HepG2 (cell line): ENCODE results near the gene HLA-DOA. TPM values are rescaled to one million over a fixed set of nuclear protein-coding genes. Genes with fewer than 3 reads are reported as not detected.
A peak's percentile ranks its signal among the peaks of the same experiment; 100 is the strongest.

ENCODE experiments used
- DNMT1 ChIP-seq: sonication (generic); formaldehyde crosslinking; IDR thresholded peaks from 2 replicates; pipeline ENCODE4 v1.5.1; 2020; ENCODE audit warnings: mild to moderate bottlenecking, missing genetic modification reagents
- EP300 ChIP-seq, 3 experiments: sonication (generic) in 1 of 3; formaldehyde crosslinking in 1 of 3; IDR thresholded peaks; 2 replicates each; pipeline versions ENCODE4 v1.5.1 to v1.6.1; 2011 to 2020; ENCODE audit warnings: low read depth in 2 of 3, low read length in 2 of 3, borderline replicate concordance in 1 of 3, improper control_type of control experiment in 1 of 3, mild to moderate bottlenecking in 1 of 3, missing genetic modification reagents in 1 of 3, moderate library complexity in 1 of 3
- HINFP ChIP-seq: sonication (generic); formaldehyde crosslinking; IDR thresholded peaks from 2 replicates; pipeline ENCODE4 v1.4.0; 2020; ENCODE audit warnings: low read depth, mild to moderate bottlenecking, missing genetic modification reagents
- JUND ChIP-seq: sonication (generic); formaldehyde crosslinking; IDR thresholded peaks from 2 replicates; pipeline ENCODE4 v1.8.0; 2022; ENCODE audit warnings: mild to moderate bottlenecking, missing genetic modification reagents
- KLF16 ChIP-seq, 2 experiments: sonication (generic) in 1 of 2; formaldehyde crosslinking in 1 of 2; IDR thresholded peaks; 2 replicates each; pipeline versions ENCODE4 v1.6.1 to v1.8.0; 2016 to 2023; ENCODE audit warnings: missing genetic modification reagents in 2 of 2, missing compliant biosample characterization in 1 of 2
- PCBP1 ChIP-seq: fragments of 200-400 bp; formaldehyde crosslinking; IDR thresholded peaks from 2 replicates; pipeline ENCODE4 v1.6.1; 2017; ENCODE audit warnings: mild to moderate bottlenecking, low read depth, low read length, borderline replicate concordance
- RERE ChIP-seq: IDR thresholded peaks from 2 replicates; pipeline ENCODE4 v1.6.1; 2016; ENCODE audit warnings: low read depth, missing genetic modification reagents, missing compliant biosample characterization
- SNRNP70 ChIP-seq: fragments of 200-400 bp; formaldehyde crosslinking; IDR thresholded peaks from 2 replicates; pipeline ENCODE4 v1.6.1; 2017; ENCODE audit warnings: mild to moderate bottlenecking, low read depth, low read length, moderate library complexity
- ZBTB1 ChIP-seq: sonication (generic); formaldehyde crosslinking; IDR thresholded peaks from 2 replicates; pipeline ENCODE4 v1.4.0; 2020; ENCODE audit warnings: missing genetic modification reagents, borderline replicate concordance
- ZNF432 ChIP-seq: sonication (generic); formaldehyde crosslinking; IDR thresholded peaks from 2 replicates; pipeline ENCODE4 v1.5.0; 2020; ENCODE audit warnings: missing genetic modification reagents, mild to moderate bottlenecking, borderline replicate concordance
- ZNF552 ChIP-seq: sonication (generic); formaldehyde crosslinking; IDR thresholded peaks from 2 replicates; pipeline ENCODE4 v1.9.0; 2022; ENCODE audit warnings: missing genetic modification reagents, mild to moderate bottlenecking, borderline replicate concordance
- ZNF556 ChIP-seq: sonication (generic); formaldehyde crosslinking; IDR thresholded peaks from 2 replicates; pipeline ENCODE4 v1.4.0; 2020; ENCODE audit warnings: mild to moderate bottlenecking, missing genetic modification reagents, borderline replicate concordance
- ZNF781 ChIP-seq: sonication (generic); formaldehyde crosslinking; IDR thresholded peaks from 2 replicates; pipeline ENCODE4 v1.5.1; 2020; ENCODE audit warnings: borderline replicate concordance, mild to moderate bottlenecking, missing genetic modification reagents; ENCODE audit errors: not compliant biosample characterization
- polyA plus RNA-seq, 8 experiments: library from polyadenylated mRNA; depleted of rRNA in 3 of 8; stranded (reverse) in 7 of 8; unstranded in 1 of 8; fragments of >200 nt; fragmentation: Illumina TruSeq in 4 of 8; extraction: Trizol in 4 of 8; gene quantifications; 2 replicates each; pipeline versions ENCODE4 v1.2.1 to v1.2.3, GENCODE V29; 2011 to 2016; ENCODE audit warnings: low read depth in 4 of 8, missing spikeins in 1 of 8, mixed read lengths in 1 of 8; ENCODE audit not compliant: insufficient read depth in 1 of 8
- total RNA-seq, 5 experiments: library from RNA; depleted of rRNA; stranded (reverse); fragments of >200 nt; fragmentation: Illumina TruSeq; extraction: Trizol; gene quantifications; 2 replicates each; pipeline ENCODE4 v1.2.3, GENCODE V29; 2016; ENCODE audit warnings: low read depth in 1 of 5
- TF ChIP-seq, protein P1 (sequence below): sonication (generic); formaldehyde crosslinking; IDR thresholded peaks from 2 replicates; pipeline ENCODE4 v1.4.0; 2020; ENCODE audit warnings: missing genetic modification reagents
- TF ChIP-seq, protein P2 (sequence below): sonication (generic); formaldehyde crosslinking; IDR thresholded peaks from 2 replicates; pipeline ENCODE4 v1.5.0; 2020; ENCODE audit warnings: missing genetic modification reagents
- TF ChIP-seq, protein P3 (sequence below): sonication (generic); formaldehyde crosslinking; conservative IDR thresholded peaks from 2 replicates; pipeline ENCODE4 v1.8.0; 2022; ENCODE audit warnings: mild to moderate bottlenecking, moderate library complexity, missing genetic modification reagents

The HLA-DOA gene
- total and polyA plus RNA-seq, 2 of the 13 experiments (the other 11 are each of a cell fraction or from before 2014, with no cell fraction given): 0.03 to 0.09 TPM

DNA sequence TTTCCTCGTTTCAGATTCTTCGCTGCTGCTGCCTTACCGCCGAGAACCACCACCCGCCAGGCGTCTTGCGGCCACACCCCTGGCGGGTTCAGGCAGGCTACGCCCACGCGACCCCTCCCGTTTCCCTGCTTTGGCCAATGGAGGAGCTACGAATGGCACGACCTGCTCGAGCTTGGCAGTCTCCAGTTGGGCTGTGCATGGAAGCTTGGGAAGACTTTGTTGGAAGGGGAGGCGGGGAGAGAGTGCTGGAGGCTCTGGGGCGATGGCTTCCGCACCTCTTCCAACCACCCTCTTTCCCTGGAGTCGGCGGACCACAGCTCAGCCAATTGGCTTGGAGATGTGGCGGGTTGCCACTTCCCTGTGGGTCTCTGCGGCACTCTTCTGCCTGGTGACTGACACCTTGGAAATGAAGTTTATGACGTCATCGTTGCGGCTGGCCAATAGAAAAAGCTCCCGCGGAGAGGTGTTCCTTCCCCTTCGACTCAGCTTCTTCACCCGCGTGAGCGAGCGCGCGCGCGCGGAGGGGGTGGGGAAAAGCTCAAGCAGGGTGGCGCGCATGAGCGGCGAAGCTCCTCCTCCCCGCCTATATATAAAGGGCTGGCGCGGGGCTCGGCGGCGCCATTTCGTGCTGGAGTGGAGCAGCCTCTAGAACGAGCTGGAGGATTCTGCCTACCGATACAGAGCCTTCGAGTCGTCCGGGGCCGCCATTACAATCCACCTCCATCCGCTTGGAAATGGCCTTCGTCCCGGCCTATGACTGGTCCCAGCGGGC, 37.6 kb downstream of the HLA-DOA start (continued):
- TF ChIP-seq RERE (CRISPR knock-in tag) (no peak; the same call in 1 of the 2 replicates), ZBTB1 (CRISPR knock-in tag) (no peak), HINFP (CRISPR knock-in tag) (no peak; the same call in 1 of the 2 replicates), PCBP1 (0 out of 2 replicates have a peak, but pooled peaks have one; percentile 45), ZNF556 (CRISPR knock-in tag) (peak; percentile 73; the same call in 1 of the 2 replicates), JUND (peak; percentile 21), ZNF552 (no peak; the same call in 1 of the 2 replicates), ZNF781 (CRISPR knock-in tag) (no peak), DNMT1 (no peak), EP300 (IDR thresholded peaks at IDR 0.05; ENCODE audit: low read depth in 2 of 2, low read length in 2 of 2) (peak; percentile 17 to 45; a peak in 2 of 4 replicates), EP300 (CRISPR knock-in tag; IDR thresholded peaks at IDR 0.05; ENCODE audit: borderline replicate concordance) (no peak), KLF16 (CRISPR knock-in tag; IDR thresholded peaks at IDR 0.05) (peak in 1 of 2 experiments; percentile 90; a peak in 2 of 4 replicates), SNRNP70 (no peak), ZNF432 (CRISPR knock-in tag) (no peak)
- TF ChIP-seq, protein P1, sequence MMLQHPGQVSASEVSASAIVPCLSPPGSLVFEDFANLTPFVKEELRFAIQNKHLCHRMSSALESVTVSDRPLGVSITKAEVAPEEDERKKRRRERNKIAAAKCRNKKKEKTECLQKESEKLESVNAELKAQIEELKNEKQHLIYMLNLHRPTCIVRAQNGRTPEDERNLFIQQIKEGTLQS (CRISPR knock-in tag): peak; percentile 72
- TF ChIP-seq, protein P2, sequence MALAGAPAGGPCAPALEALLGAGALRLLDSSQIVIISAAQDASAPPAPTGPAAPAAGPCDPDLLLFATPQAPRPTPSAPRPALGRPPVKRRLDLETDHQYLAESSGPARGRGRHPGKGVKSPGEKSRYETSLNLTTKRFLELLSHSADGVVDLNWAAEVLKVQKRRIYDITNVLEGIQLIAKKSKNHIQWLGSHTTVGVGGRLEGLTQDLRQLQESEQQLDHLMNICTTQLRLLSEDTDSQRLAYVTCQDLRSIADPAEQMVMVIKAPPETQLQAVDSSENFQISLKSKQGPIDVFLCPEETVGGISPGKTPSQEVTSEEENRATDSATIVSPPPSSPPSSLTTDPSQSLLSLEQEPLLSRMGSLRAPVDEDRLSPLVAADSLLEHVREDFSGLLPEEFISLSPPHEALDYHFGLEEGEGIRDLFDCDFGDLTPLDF (CRISPR knock-in tag): peak; percentile 91
- TF ChIP-seq, protein P3, sequence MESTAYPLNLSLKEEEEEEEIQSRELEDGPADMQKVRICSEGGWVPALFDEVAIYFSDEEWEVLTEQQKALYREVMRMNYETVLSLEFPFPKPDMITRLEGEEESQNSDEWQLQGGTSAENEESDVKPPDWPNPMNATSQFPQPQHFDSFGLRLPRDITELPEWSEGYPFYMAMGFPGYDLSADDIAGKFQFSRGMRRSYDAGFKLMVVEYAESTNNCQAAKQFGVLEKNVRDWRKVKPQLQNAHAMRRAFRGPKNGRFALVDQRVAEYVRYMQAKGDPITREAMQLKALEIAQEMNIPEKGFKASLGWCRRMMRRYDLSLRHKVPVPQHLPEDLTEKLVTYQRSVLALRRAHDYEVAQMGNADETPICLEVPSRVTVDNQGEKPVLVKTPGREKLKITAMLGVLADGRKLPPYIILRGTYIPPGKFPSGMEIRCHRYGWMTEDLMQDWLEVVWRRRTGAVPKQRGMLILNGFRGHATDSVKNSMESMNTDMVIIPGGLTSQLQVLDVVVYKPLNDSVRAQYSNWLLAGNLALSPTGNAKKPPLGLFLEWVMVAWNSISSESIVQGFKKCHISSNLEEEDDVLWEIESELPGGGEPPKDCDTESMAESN (CRISPR knock-in tag): no peak; the same call in 1 of the 2 replicates
